CD4-positive, alpha-beta T cell treated with Interleukin-6 at 100 ng/mL for 8 hours (primary cell): ENCODE results near the gene FIG4.
"Not testable (repeated sequence)": the region's sequence is repeated elsewhere in the genome, so short reads cannot be mapped to it uniquely, and the experiment has no call there.

Experiments used
- DNase-seq: peaks from one replicate; pipeline ENCODE4 v3.0.0-alpha.2; 2020; ENCODE audit warnings: mixed read lengths, low spot score

FIG4 gene

DNA sequence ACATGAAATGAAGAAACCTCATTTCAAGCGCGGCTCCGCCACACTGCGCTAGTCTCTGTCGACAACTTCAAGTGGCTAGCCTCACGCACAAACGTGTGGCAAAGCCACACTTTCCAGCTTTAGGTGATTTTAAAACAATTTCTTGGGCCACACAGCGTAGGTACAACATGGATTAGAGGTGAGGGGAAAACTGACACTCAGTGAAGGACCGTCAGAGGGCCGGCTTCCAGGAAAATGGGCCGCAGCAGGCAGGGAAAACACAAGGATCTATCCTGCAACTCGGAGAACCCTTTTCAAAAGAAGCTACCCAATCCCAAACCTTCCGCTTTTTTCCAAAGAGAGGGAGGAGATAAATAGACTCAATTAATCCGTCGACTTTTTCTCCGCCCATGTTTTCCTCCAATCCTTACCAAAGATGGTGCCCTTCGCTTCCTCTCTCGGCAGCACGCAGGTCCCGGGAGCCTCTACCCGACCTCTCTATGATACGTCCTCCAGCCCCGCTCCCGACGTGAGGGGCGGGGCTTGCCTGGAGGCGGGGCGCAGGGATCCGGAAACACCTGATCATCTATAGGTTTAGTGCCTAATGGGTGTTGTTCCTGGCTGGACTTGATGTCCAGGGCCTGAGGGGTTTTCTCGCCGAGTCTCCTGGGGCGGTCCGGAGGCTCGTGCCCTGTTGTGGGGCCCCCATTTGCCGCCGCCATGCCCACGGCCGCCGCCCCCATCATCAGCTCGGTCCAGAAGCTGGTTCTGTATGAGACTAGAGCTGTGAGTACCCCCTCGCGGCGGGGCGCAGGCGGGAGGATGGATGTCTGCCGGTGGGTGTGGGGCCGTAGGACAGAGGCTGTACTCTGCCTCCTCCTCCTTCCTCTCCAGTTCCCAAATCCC, at the start of gene FIG4, which contains the start of gene AK9:
TSS of gene FIG4 (plus strand) at position 560 of the 885 bp plus-strand sequence. CDS start at position 700, 140 bp downstream.
TSS of gene AK9 (minus strand) at position 466 of the 885 bp plus-strand sequence. CDS start 15,457 bp downstream, outside the sequence.
- peak; percentile 88 for DNase-seq

DNA sequence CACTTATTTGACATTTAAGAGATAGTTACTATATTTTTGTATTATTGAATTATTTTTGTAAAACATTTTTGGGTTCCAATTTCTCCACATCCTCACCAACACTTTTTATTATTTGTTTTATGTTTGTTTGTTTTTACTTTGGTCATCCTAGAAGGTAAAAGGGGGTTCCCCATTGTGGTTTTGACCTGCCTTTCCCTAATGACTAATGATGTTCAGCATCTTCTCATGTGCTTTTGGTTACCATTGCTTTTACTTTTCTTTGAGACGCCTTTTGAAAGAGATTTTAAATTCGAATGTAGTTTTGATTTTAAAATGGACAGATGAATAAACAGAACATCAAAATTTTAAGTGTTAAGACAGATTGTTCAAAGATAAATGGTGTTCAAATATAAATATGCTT, 47.0 kb upstream of the FIG4 start:
- no peak for DNase-seq

DNA sequence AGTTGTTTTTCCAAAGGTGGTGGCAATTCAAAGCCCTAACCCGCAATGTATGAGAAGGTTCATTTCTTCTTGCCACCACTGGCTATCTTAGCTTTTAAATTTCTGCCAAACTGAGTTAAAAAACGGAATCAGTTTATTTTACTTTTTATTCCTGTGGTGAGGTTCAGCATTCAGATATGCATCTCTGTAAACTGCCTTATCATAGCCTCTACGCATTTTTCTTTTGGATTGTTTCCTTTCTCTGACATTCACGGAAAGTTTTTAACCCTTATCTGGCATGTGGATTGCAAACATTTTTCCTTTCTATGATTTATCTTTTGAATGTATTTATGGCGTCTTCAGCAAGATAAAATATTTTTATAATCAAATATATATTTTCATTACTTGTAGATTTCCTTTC, 37.8 kb upstream of the FIG4 start:
- DNase-seq = no peak

DNA sequence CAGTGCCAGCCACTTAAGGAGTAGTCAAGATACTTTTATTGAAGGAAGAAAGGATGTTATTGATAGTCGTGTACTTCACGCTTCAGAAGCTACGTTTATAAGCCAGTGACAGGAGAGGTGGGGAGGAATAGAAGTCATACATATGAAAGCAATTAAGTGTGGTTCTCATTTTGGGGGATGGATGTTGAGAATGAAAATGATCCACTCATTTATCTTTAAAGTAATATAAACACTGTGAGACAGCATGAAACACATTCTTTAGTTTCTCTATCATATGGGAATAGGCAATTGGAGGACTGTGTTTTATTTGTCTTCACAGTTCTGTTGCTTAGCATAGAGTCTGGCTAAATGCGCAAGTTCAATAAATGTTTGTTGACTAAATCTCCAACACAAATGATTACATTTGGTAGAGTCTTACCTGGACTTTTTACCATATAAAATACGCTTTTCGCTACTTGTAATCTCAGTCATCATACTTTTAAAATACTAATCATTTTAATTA, 35.3 kb upstream of the FIG4 start:
- DNase-seq = no peak

DNA sequence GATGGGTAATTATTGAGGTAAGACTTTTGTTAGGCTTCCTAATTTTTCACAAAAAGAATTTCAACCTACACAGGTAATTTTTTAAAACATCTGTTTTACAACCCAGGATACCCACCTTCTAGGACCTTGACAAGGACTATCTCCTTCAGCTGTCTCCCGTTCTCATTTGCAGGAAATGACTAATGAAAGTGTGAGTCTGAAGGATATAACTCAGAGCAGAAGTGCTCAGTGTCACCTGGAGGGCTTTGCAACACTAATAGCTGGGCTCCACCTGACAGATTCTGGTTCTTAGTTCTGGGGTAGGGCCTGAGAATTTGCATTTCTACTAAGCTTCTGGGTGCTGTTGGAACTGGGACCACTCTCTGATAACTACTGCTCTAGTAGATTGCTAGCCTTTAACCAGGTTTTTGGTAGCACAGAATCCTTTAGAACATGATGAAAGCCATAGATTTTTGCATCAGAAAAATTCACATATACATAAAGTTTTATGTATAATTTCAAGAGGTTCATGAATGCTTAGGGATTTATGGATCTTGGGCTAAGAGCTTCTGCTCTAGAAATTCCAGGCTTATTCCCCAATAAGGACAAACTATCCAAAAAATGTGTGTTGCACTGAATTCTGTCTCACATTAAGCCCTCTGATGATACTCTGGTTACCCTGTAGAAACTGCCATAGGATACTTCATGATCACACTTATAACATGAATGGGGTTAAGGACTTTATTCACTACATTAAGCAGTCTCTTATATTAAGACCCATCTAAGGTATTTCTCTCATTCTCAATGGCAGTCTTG, 30.4 kb upstream of the FIG4 start:
- no peak for DNase-seq

DNA sequence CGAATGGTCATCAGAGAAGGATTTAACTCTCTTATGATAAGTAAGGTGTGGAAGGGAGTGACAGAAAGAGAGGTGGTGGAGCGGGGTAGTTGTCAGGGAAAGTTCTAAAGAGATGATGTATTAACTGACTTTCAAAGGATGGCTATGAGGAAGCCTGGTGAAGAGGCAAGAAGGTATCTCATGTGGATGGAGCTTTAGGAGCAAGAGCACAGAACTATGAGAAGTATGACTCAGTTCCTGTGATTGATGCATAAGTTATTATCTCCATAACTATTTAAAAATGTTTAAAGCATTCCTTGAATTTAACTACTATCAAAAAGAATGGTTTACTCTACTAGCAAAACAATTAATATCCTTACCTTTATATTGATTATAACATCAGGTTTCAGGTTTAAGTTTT, 28.9 kb upstream of the FIG4 start:
- DNase-seq = no peak

DNA sequence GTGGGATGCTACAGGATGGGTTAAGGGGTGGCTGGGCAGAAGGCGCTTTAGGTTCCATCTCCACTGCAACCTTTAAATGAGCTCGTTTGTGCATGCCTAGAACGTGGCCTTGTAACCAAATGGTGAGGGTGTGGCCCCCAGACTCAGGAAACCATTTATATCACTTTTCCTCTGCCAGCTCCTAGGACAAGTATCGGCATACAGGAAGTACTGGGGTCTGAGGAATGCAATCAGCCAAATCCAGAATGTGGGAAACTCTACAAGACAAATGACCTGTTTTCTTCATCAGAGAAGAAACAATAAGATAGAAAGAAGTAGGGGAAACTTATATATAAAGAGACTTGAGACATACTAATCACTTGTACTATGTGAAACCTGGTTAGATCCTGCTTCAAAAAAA, 21.3 kb upstream of the FIG4 start:
- no peak for DNase-seq

DNA sequence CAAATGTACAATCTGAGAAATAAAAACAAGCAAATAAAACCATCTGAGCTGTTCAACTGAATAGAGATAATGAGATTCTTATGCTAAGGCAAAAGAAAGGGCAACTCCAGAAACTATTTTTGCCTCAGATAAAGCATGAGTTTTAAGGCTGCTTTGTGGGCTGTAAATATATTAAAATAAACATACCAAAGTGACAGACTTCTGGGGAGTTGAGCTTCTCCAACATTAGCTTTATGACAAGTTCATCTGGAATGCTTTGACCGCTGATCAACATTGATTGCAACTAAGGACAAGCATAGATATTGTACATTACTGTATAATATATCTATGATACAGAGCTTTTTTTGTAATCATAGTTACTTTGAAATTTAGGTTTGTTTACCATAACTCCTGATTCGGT, 19.4 kb upstream of the FIG4 start:
- no peak for DNase-seq

DNA sequence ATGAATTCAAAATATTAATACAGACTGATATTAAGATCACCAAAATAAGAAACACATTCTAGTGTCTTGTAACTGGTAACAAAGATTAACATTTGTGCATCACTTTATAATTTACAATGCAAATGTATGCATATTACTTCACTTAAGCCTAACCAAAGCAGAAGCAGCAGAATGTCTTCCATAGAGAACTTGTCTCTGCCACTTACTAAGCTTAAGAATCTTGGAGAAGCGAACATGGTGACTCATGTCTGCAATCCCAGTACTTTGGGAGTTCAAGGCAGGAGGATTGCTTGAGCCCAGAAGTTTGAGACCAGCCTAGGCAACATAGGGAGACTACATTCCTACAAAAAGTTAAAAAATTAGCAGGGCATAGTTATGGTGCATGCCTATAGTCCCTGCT, 18.9 kb upstream of the FIG4 start:
- no peak for DNase-seq

DNA sequence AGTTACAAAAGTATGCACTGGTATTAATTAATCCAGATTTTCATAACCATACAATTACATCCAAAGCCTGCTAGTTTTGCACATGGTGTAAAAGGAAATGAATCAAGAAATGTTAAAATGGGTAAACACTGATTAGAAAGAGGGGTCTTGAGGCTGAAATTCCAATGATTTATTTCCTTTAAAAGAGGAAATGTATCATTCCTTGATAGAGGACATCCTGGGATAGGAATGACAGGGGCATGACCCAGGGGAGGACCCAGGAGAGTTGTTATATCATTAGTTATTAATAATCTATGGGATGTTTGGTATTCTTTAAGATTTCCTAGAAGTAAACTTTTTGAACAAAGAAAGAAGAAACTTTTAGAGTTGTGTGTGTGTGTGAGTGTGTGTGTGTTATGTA, 18.3 kb upstream of the FIG4 start:
- DNase-seq = no peak

DNA sequence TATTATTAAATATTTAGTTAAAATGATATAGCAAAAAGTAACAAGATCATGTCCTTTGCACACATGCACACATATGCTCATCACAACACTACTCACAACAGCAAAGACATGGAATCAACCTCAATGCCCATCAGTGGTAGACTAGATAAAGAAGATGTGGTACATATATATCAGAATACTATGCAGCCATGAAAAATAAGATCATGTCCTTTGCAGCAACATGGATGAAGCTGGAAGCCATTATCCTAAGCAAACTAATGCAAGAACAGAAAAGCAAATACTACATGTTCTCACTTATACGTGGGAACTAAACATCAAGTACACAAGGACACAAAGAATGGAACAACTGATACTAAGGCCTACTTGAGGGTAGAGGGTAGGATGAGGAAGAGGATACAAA, 14.4 kb upstream of the FIG4 start:
- no peak for DNase-seq

DNA sequence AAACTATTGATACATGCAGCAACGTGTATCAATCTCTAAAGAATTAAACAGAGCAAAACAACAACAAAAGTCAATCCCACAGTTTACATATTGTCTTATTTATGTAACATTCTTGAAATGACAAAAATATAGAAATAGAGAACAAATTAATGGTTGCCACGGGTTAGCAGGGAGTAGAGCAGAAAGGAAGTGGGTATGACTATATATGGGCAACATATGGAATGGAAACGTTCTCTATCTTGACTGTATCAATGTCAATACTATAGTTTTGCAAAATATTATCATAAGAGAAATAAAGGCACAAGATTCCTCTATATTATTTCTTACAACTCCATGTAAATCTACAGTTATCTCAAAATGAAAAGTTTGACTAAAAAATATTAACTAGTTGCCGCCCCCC, 12.9 kb upstream of the FIG4 start:
- DNase-seq = no peak

DNA sequence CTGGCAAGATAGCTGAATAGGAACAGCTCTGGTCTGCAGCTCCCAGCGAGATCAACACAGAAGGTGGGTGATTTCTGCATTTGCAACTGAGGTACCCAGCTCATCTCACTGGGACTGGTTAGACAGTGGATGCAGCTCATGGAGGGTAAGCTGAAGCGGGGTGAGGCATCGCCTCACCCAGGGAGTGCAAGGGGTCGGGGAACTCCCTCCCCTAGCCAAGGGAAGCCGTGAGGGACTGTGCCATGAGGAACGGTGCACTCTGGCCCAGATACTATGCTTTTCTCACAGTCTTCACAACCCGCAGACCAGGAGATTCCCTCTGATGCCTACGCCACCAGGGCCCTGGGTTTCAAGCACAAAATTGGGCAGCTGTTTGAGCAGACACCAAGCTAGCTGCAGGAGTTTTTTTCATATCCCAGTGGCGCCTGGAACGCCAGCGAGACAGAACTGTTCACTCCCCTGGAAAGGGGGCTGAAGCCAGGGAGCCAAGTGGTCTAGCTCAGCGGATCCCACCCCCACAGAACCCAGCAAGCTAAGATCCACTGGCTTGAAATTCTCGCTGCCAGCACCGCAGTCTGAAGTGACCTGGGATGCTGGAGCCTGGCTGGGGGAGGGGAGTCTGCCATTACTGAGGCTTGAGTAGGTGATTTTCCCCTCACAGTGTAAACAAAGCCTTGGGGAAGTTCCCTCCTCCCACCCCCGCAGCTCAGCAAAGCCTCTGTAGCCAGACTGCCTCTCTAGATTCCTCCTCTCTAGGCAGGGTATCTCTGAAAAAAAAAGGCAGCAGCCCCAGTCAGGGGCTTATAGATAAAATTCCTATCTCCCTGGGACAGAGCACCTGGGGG, 12.2 kb upstream of the FIG4 start:
- DNase-seq = not testable (repeated sequence)

DNA sequence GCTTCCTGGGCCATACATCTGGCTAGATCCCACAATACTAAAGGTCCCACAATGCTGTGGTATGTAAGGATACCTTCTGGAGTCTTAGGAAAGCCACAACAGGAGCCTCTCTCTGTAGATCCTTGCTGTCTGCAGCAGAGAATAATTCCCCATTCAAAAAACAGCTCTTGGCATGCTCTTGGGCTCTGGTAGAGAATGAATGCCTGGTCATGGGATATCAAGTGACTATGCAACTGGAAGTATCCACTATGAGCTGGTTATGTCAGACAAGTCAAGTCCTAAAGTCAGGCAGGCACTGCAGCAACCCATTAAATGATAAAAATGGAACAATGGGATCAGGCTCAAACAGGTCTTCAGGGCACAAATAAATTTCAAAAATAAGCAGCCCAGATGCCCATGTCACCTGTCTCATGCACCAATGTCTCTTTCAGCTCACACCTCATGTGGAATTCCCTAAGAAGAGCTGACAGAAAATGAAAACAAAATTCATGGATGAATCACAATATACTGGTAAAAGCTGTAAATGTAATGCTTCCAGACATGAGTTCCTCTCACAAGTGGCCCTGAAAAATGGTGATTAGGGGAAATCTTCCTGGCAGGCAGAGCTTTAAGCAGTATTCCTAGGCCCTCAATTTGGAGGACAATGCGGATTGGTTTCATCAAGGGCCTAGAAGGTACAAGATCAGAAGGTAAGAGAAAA, 4.4 kb upstream of the FIG4 start:
- DNase-seq = no peak

DNA sequence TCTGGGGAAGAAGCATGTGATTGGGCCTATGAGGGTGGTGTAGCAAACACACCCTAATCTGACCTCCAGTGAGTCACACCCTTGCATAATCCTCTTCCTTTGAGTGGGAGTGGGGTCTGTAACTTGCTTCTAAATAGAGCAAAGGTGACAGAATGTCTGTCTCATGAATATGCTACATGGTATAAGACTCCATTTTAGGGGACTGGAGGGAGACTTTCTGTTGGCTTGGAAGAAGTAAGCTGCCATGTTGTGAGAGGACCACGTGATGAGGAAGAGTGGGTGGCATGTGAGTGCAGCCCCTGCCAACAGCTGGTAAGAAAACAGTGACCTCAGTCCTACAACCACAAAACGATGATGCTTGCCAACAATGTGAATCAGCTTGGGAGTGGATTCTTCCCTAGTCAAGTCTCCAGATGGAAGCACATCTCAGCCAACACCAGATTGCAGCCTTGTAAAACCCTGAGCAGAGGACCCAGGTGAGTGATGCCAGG, 3.8 kb upstream of the FIG4 start:
- no peak for DNase-seq

DNA sequence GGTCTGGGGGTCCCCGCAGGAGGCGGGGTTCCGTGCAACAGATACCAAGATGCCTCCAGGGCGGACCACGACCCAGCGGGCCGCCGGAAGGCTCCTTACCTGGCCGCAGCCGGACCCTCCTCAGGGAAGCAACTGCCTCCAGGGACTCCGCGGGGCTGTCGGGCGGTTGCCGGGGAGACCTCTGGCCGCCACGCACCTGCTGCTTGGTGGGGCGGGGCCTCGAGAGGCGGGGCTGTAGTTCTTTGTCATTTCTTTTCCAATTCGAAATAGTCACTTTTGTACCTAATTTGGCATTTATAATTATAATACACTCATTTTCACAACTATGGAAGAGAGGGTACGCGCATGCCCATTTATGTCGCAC, 741 bp upstream of the FIG4 start:
- peak; percentile 50 for DNase-seq

DNA sequence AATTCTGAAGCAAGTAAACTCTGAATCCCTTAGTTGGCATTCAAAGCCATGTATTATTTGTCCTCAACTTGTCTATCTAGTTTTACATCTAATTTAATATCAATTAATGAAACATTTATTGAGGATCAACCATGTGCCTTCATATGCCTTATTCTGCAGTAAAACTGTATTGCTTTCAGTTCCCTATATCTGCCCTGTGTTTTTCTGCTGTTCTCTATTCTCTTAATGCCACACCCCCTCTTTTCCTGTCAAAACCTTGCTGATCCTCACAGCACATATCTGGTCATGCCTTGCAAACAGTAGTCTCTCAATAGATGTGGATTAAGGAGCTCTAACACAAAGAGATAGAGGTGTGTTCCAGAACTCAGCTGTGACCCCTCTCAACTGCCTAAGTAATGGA, 2.0 kb downstream of the FIG4 start:
- no peak for DNase-seq

DNA sequence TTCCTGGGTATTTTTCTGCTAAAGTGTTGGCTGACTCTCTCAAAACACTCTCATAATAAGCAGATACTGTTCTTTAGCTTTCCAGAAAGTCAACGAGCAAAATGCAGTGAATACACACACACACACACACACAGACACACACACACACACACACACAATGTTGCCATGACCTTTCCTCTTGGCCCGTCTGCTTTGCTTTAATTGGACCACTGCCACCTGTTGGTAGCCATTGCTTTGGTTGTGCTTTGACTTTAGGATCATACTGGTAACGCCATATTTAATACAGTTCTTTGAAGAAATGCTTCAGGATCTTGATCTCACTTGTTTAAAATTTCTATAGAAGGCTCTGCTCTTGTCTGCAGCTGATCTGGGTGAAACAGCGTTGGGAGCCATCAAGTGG, 4.4 kb downstream of the FIG4 start:
- DNase-seq = no peak

DNA sequence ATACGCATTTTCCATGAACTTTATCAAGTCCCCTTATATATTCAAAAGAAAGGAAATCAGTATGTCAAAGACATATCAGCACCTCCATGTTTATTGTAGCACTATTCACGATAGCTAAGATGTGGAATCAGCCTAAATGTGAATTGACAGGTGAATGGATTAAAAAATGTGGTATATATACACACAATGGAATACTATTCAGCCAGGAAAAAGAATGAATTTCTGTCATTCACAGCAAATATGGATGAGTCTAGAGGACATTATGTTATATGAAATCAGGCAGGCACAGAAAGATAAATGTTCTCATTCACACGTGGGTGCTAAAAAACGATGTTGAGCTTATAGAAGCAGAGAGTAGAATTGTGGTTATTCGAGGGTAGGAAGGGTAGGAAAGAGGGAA, 5.3 kb downstream of the FIG4 start:
- no peak for DNase-seq

DNA sequence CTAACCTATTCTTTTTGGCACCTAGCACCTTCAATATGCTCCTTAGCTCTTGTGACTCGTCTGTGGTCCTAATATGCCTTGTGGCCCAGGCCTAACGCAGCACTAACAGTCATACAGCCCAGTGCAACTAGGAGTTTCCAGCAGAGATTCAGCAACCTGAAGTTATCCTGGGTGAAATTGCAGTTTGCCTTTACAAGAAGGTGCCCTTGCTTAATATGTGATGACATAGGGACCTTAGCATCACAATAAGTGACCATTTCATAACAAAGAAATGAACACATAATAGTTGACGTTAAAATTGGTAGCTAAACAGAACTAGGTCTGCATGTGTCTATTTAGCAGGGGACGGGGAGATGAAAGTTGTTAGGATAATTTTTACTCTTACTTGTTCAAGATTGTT, 10.1 kb downstream of the FIG4 start:
- DNase-seq = no peak

DNA sequence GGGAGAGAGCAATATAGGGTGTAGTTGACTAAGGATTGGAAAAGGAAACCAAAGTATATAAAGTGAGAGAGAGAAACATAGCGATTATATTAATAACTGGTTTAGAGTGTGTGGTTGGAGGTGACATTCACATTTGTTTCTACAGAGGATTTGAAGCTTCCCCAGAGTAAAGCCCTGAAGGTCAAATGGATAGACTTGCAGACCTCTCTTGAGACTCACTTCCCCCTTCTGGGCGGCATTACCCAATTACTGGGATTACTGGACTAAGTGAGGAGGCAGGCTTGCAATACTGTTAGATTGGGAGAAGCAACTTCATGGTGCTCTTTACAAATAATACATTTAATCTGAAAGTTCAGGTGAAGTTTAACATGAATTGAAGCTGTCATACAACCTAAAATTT, 10.7 kb downstream of the FIG4 start:
- DNase-seq = no peak
